ENCODE results near the gene H6PD.

The H6PD gene

DNA sequence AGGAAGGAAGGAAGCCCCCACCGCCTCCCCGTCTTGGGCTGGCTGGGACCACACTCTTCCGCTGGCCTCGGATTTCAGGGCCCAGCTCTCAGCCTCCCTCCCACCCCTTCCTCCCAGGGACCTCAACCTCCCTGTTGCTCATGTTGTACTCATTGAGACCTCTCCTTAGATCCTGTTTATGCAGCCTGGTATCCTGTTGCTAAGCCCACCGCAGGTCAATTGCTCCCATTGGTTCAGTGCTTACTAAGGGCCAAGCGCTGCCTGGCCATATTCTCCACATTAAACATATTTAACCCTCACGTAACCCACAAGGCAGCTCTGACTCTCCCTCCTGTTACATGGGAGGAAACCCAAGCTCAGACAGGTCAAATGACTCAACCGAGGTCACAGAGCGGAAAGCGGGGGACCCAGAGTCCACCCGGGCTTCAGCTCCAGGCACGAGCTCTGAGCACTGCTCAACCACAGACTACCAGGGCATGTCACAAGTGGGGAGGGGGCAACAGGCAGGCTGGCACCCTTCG is 23.2 kb upstream of the H6PD start:
- no peak for DNase-seq

DNA sequence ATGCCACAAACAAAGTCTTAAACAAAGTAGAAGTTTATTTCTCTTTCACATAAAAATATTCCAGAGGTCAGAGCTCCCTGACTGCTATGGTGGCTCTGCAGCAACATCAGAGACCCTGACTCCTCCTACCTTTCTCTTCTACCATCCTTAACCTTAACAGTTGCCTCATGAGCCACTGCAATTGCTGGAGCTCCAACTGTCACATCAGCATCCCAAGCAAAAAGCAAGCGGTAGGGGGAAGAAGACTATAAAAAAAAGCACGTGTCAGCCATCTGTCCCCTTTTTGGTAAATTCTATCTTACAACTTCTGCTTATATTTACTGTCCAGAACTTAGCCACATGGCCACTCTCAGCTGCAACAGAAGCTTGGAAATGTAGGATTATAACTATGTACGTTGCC is 21.8 kb upstream of the H6PD start:
- DNase-seq = no peak

DNA sequence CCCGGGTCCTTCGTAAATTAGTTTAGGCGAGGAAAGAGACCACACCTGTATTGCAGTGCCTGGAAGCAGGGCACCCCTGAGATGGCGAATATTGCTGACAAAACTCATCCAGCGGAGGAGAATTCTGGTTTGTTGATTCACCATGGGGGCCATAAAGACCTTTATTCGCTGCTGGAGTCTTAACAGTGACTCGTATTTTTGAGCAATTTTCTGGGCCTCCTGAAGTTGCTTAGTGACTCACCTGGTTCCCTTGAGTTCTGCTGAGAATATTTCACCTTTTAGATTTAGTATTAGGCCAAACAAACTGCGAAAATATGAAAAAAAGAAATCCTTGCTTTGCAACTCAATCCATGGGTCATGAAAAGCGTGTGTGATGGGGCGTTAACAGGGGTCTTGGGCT is 20.6 kb upstream of the H6PD start:
- DNase-seq = no peak

DNA sequence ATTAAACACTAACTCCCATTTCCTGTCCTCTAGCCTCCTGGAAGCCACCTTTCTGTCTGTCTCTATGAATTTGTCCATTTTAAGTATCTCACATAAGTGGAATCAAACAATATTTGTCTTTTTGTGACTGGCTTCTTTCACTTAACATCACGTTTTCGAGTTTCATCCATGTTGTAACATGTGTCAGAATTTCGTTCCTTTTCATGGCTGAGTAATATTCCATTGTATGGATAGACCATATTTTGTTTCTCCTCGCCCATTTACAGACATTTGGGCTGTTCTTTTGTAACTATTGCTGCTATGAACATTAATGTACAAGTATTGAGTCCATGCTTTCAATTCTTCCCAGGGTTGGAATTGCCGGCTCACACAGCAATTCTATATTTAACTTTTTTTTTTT is 15.7 kb upstream of the H6PD start:
- no peak for DNase-seq

DNA sequence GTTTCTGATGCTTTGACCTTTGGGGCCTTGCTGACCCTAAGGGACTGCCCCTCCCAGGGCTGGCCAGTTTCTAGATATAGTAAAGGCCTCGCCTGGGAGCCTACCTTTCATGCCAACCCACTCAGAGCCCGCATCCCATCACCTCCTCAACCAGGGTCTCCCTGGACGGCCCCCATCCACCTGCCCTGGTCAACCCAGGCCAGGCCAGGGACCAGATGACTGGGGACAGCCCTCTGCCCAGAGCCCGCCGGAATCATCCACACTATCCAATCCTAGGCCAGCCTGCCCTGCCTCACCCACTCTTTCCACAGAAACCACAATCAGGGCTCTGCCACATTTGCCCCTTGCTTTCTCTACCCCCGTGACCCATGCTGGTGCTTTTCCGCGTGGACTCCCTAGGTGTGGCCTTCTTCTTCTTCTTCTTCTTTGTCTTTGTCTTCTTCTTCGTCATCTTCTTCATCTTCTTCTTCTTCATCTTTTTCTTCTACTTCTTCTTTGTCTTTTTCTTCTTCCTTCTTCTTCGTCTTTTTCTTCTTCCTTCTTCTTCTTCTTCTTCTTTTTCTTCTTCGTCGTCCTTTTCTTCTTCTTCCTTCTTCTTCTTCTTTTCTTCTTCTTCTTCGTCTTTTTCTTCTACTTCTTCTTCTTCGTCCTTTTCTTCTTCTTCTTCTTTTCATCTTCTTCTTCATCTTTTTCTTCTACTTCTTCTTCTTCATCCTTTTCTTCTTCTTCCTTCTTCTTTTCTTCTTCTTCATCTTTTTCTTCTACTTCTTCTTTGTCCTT is 11.5 kb upstream of the H6PD start:
- DNase-seq = no peak

DNA sequence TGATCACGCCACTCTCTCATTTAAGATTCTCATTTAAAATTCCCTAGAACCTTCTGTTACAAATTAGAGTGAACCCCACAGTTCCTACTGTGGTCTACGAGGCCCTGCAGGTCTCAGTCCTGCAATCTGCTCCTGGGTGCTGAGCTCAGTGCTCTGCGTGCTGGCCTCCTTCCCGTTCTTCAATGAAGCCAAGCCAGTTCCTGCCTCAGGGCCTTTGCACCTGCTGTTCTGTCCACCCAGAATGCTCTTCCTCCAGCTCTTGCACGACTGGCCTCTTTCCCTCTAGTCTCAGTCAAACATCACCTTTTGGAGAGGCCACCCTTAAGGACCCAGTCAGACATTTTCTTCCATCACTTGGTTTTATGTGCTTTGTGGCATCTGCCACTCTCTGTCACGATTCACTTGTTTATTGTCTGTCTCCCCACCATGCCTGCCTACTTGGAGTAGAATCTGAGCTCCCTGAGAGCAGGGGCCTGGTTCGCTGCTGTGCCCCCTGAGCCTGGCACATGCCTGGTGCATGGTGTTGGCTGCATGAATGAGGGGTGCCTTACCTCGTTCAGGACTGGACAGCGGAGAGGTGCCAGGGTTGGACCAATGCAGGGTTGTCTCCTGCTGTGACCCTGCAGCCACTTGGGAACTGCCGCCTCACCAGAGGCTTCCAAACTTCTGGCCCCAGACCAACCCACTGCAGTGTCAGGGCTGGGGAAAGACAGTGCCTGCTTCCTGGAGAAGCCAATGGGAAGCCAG is 9.7 kb upstream of the H6PD start:
- no peak for DNase-seq

DNA sequence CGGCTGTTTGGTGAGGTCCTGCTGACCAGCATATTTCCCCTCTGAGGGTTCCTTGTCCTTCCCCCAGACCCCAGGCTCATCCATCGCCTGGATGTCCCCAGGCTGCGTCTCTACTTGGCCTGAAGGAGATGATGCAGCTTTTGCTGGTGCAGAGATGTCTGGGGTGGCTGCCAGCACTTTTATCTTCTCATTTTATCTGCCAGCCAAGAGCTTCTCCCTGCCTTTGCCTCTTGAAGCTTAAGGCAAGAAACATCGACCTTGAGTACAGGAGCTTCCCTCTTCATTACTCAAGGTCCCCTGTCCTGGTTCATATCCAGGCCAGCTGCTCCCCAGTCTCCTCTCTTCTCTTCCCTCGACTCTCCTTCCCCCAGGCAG is 9.2 kb upstream of the H6PD start:
- no peak for DNase-seq

DNA sequence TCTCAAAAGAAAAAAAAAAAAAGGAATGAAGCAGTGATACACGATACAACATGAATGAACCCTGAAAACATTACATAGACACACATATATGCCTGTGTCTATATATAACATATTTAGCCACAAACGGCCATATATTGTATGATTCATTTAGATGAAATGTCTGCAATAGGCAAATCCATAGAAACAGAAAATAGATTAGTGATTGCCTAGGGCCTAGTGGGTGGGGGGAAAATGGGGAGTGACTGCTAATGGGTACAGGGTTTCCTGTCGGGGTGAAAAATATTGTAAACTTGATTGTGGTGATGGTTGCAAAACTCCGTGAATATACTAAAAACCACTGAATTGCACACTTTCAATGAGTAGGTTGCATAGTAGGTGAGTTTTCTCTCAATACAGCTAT is 6.0 kb upstream of the H6PD start:
- DNase-seq = peak; percentile 20

DNA sequence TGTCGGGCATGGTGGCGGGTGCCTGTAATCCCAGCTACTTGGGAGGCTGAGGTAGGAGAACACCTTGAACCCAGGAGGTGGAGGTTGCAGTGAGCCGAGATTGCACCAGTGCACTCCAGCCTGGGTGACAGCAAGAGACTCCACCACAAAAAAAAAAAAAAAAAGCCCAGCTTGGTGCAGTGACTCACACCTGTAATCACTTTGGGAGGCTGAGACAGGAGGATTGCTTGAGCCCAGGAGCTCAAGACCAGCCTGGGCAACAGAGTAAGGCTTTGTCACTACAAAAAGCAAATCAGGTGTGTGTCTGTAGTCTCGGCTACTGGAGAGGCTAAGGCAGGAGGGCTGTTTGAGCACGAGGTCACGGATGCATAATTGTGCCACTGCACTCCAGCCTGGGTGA is 5.0 kb upstream of the H6PD start:
- no peak for DNase-seq

DNA sequence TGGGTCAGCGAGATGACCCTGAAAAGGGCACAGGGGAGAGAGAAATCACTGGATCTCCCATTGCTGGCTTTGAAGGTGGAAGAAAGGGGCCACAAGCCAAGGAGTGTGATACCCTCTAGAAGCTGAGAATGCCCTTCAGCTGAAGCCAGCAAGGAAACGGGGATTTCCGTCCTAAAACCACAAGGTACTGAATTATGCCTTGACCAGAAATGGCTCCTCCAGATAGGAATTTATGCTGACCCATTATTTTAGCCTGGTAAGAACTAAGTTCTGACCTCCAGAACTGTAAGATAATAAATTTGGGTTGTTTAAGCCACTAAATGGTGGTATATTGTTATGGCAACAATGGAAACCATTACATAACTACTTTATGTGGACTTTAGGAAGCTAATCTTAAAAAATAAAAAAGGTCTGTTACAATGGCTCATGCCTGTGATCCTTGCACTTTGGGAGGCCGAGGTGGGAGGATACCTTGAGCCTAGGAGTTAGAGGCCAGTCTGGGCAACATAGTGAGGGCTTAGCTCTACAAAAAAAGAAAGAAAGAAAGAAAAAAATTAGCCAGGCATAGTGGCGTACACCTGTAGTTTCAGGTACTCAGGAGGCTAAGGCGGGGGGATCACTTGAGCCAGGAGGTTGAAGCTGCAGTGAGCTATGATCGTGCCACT is 3.6 kb upstream of the H6PD start:
- DNase-seq = no peak

DNA sequence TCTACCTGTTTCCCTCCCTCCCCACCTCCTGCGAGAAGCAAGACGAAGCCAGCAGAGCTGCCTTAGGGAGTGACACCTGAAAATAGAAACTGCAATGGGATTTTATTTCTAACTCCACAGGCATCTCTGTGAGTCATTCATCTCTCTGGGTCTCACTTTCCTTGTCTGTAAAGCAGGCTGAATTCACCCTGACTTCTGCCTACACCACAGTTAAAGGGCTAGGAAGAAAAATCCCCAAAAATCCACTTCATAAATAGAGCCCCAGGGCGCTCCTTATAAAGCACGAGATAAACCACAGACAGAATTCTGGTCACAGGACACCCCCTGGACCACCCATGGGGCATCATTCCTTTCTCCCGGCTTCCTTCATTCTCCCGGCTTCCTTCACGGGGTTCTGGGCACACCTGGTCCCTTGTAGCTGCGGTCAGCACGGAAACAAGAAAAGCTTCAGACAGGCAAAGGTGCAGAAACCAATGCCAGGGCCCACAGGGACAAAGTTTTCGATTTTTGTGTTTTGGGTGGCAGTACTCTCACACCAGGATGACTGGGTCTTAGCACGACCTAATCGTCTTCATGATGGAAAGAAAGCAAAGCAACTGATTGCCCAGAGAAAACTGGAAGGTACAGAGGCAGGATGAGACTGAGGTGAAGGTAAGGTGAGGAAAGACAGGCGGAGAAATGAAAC is 2.8 kb upstream of the H6PD start:
- no peak for DNase-seq

DNA sequence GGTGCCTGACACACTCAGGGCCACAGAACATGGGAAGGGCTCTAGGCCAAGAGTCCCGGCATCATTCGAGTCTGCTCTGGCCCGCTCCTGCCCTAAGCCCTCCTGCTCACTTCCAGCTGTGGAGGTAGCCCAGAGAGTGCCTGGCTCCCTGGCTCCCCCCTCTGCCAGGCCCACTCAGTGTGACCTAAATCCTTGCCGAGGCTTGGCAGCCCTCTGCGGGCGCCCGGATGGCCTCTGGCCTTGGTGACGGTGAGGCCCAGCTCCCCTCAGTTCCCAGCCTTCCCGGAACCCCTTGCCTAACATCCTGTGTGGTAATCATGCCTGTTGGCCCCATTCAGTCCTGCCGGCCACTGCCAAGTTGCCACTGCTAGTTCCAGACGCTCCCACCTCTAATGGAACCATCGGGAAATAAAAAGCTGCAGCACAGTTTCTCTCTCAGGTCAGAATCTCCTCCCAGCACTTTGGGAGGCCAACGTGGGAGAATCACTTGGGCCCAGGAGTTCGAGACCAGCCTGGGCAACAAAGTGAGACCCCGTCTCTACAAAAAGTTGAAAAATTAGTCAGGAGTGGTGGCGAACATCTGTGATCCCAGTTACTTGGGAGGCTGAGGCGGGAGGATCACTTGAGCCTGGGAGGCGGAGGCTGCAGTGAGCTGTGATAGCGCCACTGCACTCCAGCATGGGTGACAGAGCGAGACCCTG is 1.2 kb upstream of the H6PD start:
- peak; percentile 48 for DNase-seq

DNA sequence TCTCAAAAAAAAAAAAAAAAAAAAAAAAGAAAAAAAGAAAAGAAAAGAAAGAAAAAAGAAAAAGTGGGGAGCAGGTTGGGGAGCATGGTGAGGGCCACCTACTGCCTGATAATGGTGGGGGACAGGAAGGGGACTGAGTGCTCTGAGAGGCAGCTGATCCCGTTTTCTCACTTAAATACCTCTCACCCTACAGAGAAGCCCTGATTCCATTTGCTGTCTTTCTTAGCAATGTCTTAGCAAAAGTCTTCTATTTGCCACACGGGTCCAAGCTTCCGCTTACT is 692 bp upstream of the H6PD start:
- DNase-seq = no peak

DNA sequence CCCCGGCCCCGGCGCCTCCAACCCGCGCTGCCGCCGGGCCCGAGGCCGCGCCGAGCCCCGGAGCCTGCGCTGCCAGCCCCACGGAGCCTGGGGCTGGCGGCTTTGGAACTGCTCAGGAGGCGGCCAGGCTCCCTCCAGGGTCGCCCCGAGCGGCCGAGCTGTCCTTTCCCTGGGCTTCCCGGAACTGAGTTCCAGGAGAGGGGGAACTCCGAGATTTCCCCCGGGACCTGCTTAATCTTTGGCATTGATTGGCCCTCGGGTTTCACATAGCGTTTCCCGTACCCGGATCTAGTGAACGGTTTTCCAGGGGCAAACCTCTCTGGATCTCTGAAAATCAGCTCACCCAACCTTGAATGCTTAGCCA is 504 bp downstream of the H6PD start:
- DNase-seq = no peak

DNA sequence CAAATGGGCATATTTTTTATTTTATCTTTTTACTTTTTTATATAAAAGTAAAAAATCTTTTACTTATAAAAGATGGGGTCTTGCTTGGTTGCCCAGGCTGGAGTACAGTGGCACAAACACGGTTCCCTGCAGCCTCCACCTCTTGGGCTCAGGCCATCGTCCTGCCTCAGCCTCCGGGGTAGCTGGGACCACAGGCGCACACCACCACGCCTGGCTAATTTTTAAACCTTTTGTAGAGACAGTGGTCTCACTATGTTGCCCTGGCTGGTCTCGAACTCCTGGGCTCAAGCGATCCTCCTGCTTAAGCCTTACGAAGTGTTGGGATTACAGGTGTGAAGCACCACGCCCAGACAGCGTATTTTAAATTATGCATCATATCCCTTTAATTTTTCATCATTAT is 986 bp downstream of the H6PD start:
- DNase-seq = no peak

DNA sequence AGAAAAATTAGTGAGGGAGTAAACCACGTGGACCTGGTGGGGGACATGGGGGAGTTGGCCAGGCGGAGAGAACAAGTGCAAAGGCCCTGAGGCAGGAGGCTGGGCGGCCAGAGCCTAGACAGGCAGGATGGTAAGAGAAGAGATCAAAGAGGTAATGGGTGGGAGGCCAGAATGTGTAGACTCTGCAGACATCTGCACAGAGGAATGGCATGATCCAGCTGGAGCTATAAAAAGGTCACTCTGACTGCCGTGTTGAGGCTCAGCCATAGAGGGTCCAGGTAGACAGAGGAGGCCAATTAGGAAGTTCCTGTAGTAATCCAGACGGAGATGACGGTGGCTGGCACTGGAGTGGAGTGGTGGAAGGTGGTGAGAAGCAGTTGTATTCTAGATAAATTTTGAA is 3.6 kb downstream of the H6PD start:
- DNase-seq = no peak

DNA sequence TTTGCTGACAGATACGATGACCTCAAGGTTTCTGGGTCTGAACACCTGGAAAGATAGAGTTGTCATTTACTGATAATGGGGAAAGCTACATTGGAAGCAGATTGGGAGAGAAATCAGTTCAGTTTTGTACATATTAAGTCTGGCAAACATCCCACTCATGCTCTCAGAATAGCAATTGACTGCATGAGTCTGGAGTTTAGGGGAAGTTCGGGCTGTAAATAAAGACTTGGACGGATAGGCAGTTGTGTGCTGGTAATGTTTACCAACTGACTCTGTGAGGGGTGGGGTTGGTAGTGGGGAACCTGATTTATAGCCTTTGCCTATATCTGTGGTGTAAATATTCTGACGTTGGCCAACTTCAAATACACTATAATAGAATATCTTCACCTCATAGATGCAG is 4.0 kb downstream of the H6PD start:
- DNase-seq = peak; percentile 49

DNA sequence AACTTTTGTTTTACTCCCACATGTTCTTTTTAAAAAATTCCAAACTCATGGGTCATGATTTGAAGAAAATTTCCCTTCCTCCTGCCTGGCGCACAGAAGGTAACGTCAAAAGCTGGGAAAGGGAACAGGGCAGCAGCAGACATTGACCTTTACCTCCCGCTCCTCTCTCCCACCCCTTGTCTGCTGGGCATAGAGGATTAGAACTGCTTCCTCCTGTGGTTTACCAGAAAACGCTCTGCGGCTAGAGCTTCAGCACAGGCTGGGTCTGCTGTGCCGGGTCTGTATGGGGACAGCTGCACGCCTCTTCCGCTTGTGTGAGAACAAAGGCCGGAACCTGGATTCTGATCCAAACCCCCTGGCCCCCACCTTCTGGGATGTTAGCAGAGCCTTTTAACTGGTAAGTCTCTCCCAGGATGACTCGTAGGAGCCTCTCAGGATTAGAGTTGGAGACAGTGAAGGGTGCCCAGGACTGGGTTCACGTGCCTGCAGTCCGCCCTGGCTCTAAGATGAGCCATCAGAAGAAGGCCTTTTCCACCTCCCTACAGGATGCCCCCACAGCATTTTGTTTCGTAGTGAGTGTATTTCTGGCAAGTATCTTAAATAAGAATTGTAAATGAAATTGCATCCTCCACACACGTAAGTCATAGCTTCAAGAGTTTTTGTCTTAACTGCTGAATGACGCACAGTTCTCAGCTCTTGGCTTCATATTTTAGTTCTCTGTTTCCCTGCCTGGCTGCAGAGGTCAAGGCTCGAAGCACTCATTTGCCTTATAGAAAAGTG is 5.2 kb downstream of the H6PD start:
- DNase-seq = peak; percentile 89

DNA sequence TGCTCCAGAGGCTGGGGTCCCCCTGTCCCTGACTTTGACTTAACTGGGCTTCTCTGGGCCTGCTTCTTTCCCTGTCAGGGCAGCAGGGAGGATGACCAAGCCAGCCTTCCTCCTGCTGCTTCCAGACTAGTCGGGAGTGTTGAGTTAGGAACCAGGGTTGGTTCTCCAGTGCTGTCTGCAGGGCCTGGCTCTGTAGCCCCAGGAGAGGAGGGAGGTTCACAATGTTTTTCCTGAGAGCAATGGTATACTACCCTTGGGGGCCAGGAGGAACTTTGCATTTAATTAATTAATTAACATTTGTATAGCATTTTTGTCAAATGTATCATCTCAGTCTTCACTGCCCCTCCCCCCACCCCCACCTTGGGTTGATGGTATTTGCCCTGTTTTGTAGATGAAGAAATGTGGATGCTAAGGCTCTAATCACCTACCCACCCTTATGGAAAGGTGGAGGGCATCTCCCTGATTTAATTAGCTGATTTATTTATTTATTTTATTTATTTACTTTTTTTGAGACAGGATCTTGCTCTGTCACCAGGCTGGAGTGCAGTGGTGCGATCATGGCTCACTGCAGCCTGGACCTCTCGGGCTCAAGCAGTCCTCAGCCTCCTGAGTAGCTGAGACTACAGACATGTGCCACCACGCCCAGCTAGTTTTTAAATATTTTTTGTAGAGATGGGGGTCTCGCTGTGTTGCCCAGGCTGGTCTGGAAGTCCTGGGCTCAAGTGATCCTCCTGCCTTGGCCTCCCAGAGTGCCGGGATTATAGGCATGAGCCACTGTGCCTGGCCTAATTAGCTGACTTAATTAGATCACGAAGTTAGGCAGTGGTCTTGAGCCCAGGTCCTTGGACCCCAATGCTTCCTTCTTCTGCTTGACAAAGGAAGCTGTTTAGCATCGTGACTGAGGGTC is 6.6 kb downstream of the H6PD start:
- no peak for DNase-seq

DNA sequence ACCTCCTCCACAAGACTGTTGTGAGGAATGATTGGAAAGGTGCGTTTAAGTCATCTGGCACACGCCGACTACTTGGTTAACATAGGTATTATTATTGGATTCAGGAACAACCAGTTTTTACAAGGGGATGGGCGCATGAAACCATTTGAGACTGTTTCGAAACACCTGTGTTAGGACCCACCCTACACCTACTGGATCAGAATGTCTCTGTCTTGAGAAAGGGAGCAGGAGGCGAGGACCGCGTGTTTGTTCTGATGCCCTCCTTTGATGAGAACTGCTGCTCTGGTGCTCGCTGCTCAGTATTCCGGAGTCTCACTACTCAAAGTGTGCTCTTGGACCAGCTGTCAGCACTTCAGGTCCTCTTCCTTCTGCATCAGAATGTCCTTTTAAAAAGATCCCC is 7.3 kb downstream of the H6PD start:
- DNase-seq = no peak

DNA sequence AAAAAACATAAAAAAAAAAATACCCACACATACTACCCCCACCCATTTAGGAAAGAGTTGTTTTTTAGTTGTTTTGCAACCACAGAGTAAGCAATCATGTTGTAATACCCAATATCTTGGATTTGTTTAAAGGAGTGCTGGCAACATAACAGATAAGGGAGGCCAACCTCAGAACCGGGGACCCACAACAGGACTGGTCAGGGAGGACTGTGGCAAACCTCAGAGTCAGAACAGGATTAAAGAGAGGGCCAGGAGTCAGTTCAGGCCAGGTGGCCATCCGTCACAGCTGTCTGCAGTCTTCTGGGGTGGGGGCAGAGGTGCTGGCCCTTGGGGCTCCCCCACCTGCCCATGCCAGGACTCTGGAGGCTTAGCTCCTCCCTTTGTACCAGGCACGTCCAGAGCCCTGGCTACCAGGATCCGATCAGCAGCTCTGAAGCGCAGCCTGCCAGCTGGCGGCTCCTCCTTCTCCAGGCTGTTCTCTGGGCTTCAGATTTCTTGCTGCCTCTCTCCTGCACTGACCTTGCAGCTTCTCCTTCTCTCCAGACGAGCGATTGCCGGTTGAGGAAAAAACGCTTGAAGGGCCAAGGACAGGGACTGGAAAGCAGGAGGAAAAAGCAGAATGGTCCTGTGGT is 7.9 kb downstream of the H6PD start:
- peak; percentile 36 for DNase-seq

All from hematopoietic multipotent progenitor cell treated with erythropoietin and hydrocortisone succinate and interleukin-3 and kit ligand, for 6 days (in vitro differentiated cells).